H1 (cell line): ENCODE results near the gene MAPRE2. TPM values are rescaled to one million over a fixed set of nuclear protein-coding genes. Genes with fewer than 3 reads are reported as not detected.

Source experiments
- EGR1 ChIP-seq: IDR thresholded peaks from 2 replicates; pipeline ENCODE4 v1.6.1; 2011; ENCODE audit warnings: low read depth, low read length, borderline replicate concordance
- POLR2A ChIP-seq, 2 experiments: IDR thresholded peaks; 1 replicate in 1 of 2; 2 replicates in 1 of 2; pipeline ENCODE4 v1.6.1; 2011; ENCODE audit warnings: low read depth in 2 of 2, low read length in 2 of 2, mild to moderate bottlenecking in 2 of 2; ENCODE audit errors: control extremely low read depth in 1 of 2
- SAP30 ChIP-seq: fragments of 300-600 bp; sonication (generic); IDR thresholded peaks from 2 replicates; pipeline ENCODE4 v1.7.1; 2012; ENCODE audit warnings: low read length, moderate library complexity, mild to moderate bottlenecking, inconsistent platforms; ENCODE audit not compliant: insufficient read depth, insufficient replicate concordance
- SIN3A ChIP-seq, 2 experiments: IDR thresholded peaks in 1 of 2; conservative IDR thresholded peaks in 1 of 2; 2 replicates each; pipeline ENCODE4 v1.6.1; 2011 to 2012; ENCODE audit warnings: low read length in 2 of 2, improper control_type of control experiment in 1 of 2, low read depth in 1 of 2, mild to moderate bottlenecking in 1 of 2
- SIRT6 ChIP-seq: IDR thresholded peaks from one replicate; pipeline ENCODE4 v1.7.1; 2012; ENCODE audit warnings: low read length, inconsistent platforms
- polyA plus RNA-seq, 7 experiments: library from polyadenylated mRNA; depleted of rRNA in 3 of 7; stranded (reverse) in 5 of 7; unstranded in 2 of 7; fragments of >200 nt in 5 of 7; fragments of 200-250 nt in 2 of 7; gene quantifications; 1 replicate in 5 of 7; 2 replicates in 1 of 7; 4 replicates in 1 of 7; pipeline versions ENCODE4 v1.2.1 to v1.2.3, GENCODE V29; 2011 to 2013; ENCODE audit warnings: missing spikeins in 2 of 7, mixed read lengths in 2 of 7
- total RNA-seq: library from RNA; stranded (reverse); fragmentation: NEBNext Ultra II Directional; extraction: Animal tissue kit (Norgen Biotek cat#: 25700); gene quantifications from 2 replicates; pipeline ENCODE4 v1.2.1, GENCODE V29; 2021

The MAPRE2 gene
- total and polyA plus RNA-seq, 2 of the 8 experiments (the other 6 are each of a cell fraction or from before 2014, with no cell fraction given), result 32.6 to 33.1 TPM

DNA sequence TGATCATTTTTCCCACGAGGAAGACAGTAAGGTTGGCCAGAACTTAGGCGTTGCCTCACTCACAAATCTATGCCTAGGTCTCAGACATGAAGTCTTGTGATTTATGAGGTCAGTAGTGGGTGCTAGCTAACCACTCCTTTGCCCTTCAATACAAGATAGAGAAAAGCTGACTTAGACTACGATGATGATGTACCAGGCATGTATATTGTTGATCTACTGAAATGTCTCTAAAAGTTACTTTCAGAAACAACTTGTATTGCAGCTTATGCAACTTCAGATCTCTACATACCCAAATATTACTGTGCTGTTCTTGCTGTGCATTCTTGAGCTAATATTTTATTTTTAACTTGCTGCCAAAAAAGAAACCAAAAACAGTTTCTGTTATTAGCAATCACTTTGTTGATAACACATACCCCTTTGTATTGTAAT lies 30.6 kb downstream of the MAPRE2 start (continued):
- TF ChIP-seq SIRT6 (no peak), SIN3A (conservative IDR thresholded peaks at IDR 0.05 in 1 of 2, IDR thresholded peaks at IDR 0.05 in 1 of 2; ENCODE audit: low read depth in 1 of 2, low read length in 2 of 2) (no peak), POLR2A (IDR thresholded peaks at IDR 0.05; ENCODE audit: control extremely low read depth in 1 of 2, low read depth in 2 of 2, low read length in 2 of 2) (no peak), SAP30 (no peak), EGR1 (no peak)
